Measurements from ENCODE around the gene PLA2G4D.
"Not testable (repeated sequence)": the region's sequence is repeated elsewhere in the genome, so short reads cannot be mapped to it uniquely, and the experiment has no call there.

The PLA2G4D gene

DNA sequence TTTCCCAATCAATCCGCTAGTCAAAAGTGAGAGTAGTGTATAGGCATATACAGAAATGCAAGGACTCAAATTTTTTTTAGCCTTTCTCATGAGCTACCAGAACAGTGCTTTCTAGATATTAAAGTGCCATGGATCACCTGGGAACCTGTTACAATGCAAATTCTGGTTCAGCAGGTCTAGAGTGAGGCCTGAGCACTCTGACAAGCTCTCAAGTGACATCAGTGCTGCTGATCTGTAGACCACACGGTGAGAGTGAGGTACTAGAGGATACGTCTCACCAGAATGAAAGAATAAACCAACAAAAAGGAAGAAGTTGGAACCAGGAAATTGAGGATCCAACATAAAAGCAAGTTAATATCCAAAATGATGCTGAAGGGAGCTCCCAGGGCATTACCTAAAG lies 16.0 kb upstream of the PLA2G4D start:
- no peak overlapping the region for H3K4me3 ChIP-seq (ENCODE audit: low read length)
- no peak for TF ChIP-seq ZNF274 (IDR thresholded peaks at IDR 0.05; ENCODE audit: low read depth, low read length)

GRCh38 chr15:42108806-42109205 lies 14.4 kb upstream of the PLA2G4D start:
- no peak overlapping the region for H3K4me3 ChIP-seq (ENCODE audit: low read length)
- no peak for TF ChIP-seq ZNF274 (IDR thresholded peaks at IDR 0.05; ENCODE audit: low read depth, low read length)

GRCh38 chr15:42108189-42108588 lies 13.8 kb upstream of the PLA2G4D start:
- no peak overlapping the region for H3K4me3 ChIP-seq (ENCODE audit: low read length)
- no peak for TF ChIP-seq ZNF274 (IDR thresholded peaks at IDR 0.05; ENCODE audit: low read depth, low read length)

DNA sequence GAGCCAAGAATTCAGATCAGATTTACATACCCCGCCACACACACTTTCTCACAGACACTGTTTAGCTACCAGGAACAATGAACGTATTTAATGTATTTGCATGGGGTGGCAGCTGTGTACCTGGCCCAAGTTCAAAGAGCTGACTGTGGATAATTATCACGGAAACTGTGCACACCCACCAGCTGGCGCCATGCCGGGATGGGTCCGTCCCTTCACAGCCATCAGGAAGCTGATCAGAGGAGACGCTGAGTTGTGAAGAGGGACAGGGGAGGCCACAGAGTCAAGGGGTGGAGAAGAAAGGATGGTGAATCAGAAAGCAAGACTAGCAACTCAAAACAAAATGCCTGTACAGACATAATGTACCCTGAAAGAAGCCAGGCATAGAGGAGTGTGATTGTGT lies 13.1 kb upstream of the PLA2G4D start:
- no peak overlapping the region for H3K4me3 ChIP-seq (ENCODE audit: low read length)
- TF ChIP-seq ZNF274 (IDR thresholded peaks at IDR 0.05; ENCODE audit: low read depth, low read length) = no peak

- no peak overlapping the region for H3K4me3 ChIP-seq (ENCODE audit: low read length)
- no peak for TF ChIP-seq ZNF274 (IDR thresholded peaks at IDR 0.05; ENCODE audit: low read depth, low read length)
These were observed 11.9 kb upstream of the PLA2G4D start for GRCh38 chr15:42106288-42106687.

- TF ChIP-seq ZNF274 (IDR thresholded peaks at IDR 0.05; ENCODE audit: low read depth, low read length) = no peak
- H3K4me3 ChIP-seq (ENCODE audit: low read length) = no peak overlapping the region
These were observed 9.9 kb upstream of the PLA2G4D start for GRCh38 chr15:42104095-42104891.

DNA sequence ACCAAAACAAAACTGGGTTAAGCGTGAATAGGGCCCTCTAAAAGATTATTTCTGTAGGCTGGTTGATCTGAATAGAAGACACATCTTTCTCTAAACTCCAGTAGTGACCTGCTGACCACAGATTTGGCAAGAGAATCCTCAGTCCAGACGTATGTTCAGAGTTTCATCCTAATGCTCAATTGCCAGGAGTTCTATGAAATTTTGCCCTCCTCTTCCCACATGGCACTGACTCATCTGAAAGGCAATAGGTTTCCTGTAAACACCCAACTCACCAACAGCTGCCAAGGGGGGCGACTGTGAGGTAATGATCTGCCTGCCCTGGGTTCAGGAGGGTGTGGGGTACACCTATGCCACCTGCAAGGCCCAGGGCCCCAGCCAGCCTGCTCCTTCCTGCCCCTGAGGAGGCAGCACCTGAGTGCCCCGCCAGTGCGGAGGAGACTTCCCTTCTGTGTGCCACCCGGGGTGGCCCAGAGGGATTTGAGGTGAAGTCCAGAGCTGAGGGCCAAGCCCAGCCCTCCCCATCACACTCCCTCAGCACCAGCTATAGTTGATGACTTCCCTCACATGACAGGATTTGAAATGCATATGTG lies 8.4 kb upstream of the PLA2G4D start:
- no peak for TF ChIP-seq ZNF274 (IDR thresholded peaks at IDR 0.05; ENCODE audit: low read depth, low read length)
- no peak overlapping the region for H3K4me3 ChIP-seq (ENCODE audit: low read length)

- no peak for TF ChIP-seq ZNF274 (IDR thresholded peaks at IDR 0.05; ENCODE audit: low read depth, low read length)
- H3K4me3 ChIP-seq (ENCODE audit: low read length) = no peak overlapping the region
These were observed 7.5 kb upstream of the PLA2G4D start for GRCh38 chr15:42101861-42102260.

- TF ChIP-seq ZNF274 (IDR thresholded peaks at IDR 0.05; ENCODE audit: low read depth, low read length) = no peak
- H3K4me3 ChIP-seq (ENCODE audit: low read length) = no peak overlapping the region
These were observed 5.8 kb upstream of the PLA2G4D start for GRCh38 chr15:42100021-42100800.

DNA sequence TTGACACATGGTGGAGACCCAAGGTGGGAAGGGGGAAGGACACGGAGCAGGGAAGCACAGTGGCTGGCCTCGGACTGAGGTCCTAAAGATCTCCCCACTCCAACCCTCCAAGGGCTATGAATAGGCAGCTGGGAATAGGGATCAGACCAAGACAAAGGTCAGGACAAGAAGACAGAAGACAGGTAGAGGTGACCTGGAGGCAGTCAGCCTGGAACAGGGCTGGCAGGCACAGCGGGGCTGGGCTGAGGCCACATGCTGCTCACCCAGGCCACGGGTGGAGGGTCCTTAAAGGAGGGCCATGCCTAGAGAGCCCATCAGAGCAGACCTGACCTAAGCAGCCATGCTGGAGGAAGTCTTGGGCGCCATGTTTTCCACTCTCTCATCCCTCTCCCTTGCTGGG lies 2.7 kb upstream of the PLA2G4D start:
- H3K4me3 ChIP-seq (ENCODE audit: low read length) = no peak overlapping the region
- no peak for TF ChIP-seq ZNF274 (IDR thresholded peaks at IDR 0.05; ENCODE audit: low read depth, low read length)

- TF ChIP-seq ZNF274 (IDR thresholded peaks at IDR 0.05; ENCODE audit: low read depth, low read length) = no peak
- H3K4me3 ChIP-seq (ENCODE audit: low read length) = no peak overlapping the region
These were observed 396 bp downstream of the PLA2G4D start for GRCh38 chr15:42093966-42094365.

GRCh38 chr15:42092398-42093318 lies 1.7 kb downstream of the PLA2G4D start:
- no peak overlapping the region for H3K4me3 ChIP-seq (ENCODE audit: low read length)
- no peak for TF ChIP-seq ZNF274 (IDR thresholded peaks at IDR 0.05; ENCODE audit: low read depth, low read length)

DNA sequence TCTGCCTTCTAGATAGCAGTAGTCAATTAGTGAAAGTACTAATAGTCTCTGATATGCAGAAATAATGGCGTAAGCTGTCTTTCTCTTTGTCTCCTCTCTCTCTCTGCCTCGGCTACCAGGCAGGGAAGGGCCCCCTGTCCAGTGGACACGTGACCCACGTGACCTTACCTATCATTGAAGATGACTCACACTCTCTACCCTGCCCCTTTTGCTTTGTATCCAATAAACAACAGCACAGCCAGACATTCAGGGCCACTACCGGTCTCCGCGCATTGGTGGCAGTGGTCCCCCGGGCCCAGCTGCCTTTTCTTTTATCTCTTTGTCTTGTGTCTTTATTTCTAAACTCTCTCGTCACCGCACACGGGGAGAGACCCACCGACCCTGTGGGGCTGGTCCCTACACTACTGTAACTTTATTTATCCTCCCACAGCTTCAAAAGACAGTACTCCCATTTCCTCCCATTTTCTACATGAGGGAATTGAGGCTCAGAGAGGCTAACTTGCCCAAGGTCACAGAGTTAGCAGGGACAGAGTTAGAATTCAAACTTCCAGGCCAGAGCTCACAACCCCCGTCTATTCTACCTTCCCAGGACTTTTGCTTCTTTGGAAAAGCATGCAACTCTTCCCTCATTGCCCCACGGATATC lies 2.5 kb downstream of the PLA2G4D start:
- not testable (repeated sequence) for H3K4me3 ChIP-seq (ENCODE audit: low read length)

Measured in GM08714 (cell line).